Activated CD4-positive, alpha-beta T cell treated with anti-CD3 and anti-CD28 coated beads, Interleukin-2, Interleukin-6, amounts not matched to agents 100 ng/mL and 50 ng/mL, durations not matched to agents 16 hours and 8 hours (primary cell): ENCODE results near the gene NRCAM.
"Not testable (repeated sequence)": the region's sequence is repeated elsewhere in the genome, so short reads cannot be mapped to it uniquely, and the experiment has no call there.

Experiments
- DNase-seq: peaks from one replicate; pipeline ENCODE4 v3.0.0-alpha.2; 2020

NRCAM gene

GRCh38 chr7:108270385-108271015 lies 185.7 kb downstream of the NRCAM start:
- no peak for DNase-seq

GRCh38 chr7:108268200-108268820 lies 187.9 kb downstream of the NRCAM start:
- no peak for DNase-seq

GRCh38 chr7:108267615-108268014 lies 188.6 kb downstream of the NRCAM start:
- no peak for DNase-seq

- no peak for DNase-seq
Measured at GRCh38 chr7:108266491-108266890, 189.7 kb downstream of the NRCAM start.

GRCh38 chr7:108266035-108266434 lies 190.2 kb downstream of the NRCAM start:
- DNase-seq: no peak

- no peak for DNase-seq
Measured at GRCh38 chr7:108265007-108265406, 191.2 kb downstream of the NRCAM start.

GRCh38 chr7:108263425-108263824 lies 192.8 kb downstream of the NRCAM start:
- no peak for DNase-seq

GRCh38 chr7:108261560-108262255 lies 194.5 kb downstream of the NRCAM start:
- no peak for DNase-seq

GRCh38 chr7:108259447-108259846 lies 196.8 kb downstream of the NRCAM start:
- not testable (repeated sequence) for DNase-seq

GRCh38 chr7:108257954-108258353 lies 198.3 kb downstream of the NRCAM start:
- no peak for DNase-seq

- no peak for DNase-seq
Measured at GRCh38 chr7:108254259-108254658, 202.0 kb downstream of the NRCAM start.

GRCh38 chr7:108253275-108254044 lies 202.8 kb downstream of the NRCAM start:
- DNase-seq: no peak

GRCh38 chr7:108252177-108252576 lies 204.1 kb downstream of the NRCAM start:
- no peak for DNase-seq

GRCh38 chr7:108251700-108252099 lies 204.5 kb downstream of the NRCAM start:
- no peak for DNase-seq

GRCh38 chr7:108249453-108249852 lies 206.8 kb downstream of the NRCAM start:
- DNase-seq: no peak

- no peak for DNase-seq
Measured at GRCh38 chr7:108248821-108249220, 207.4 kb downstream of the NRCAM start.

- no peak for DNase-seq
Measured at GRCh38 chr7:108248418-108248817, 207.8 kb downstream of the NRCAM start.

GRCh38 chr7:108247614-108248013 lies 208.6 kb downstream of the NRCAM start:
- DNase-seq: no peak

- no peak for DNase-seq
Measured at GRCh38 chr7:108246227-108246837, 209.9 kb downstream of the NRCAM start.

- DNase-seq: no peak
Measured at GRCh38 chr7:108245523-108246226, 210.6 kb downstream of the NRCAM start.

GRCh38 chr7:108244110-108244509 lies 212.1 kb downstream of the NRCAM start:
- DNase-seq: no peak

GRCh38 chr7:108239501-108240225 lies 216.6 kb downstream of the NRCAM start:
- DNase-seq: no peak
